NCI-H187 (cell line): ENCODE data around the gene MAP3K7CL.
"Not testable (repeated sequence)": the region's sequence is repeated elsewhere in the genome, so short reads cannot be mapped to it uniquely, and the experiment has no call there.

ENCODE experiments used
- DNase-seq, 2 experiments: peaks; one replicate each; lab custom pipeline; 2025; lab: John Stamatoyannopoulos, UW

MAP3K7CL gene

DNA sequence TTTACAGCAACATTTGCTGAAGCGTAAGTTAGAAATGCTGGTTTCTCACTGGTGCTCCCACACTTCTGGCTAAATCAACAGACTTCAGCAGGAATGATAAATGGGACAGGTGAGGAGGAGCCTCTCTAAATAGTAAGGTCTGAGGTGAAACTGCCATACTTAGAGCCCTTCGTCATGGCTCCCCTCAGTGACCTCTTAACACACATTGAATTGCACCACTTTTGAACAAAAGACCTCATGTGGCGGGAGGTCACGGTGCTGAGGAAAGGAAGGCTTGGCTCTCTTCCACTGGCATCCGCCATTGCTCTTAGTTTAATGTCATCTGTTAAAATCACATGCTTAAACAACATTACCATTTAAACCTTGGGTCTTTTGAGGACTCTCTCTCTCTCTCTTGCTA, 3.4 kb downstream of the MAP3K7CL start:
- no peak for DNase-seq

DNA sequence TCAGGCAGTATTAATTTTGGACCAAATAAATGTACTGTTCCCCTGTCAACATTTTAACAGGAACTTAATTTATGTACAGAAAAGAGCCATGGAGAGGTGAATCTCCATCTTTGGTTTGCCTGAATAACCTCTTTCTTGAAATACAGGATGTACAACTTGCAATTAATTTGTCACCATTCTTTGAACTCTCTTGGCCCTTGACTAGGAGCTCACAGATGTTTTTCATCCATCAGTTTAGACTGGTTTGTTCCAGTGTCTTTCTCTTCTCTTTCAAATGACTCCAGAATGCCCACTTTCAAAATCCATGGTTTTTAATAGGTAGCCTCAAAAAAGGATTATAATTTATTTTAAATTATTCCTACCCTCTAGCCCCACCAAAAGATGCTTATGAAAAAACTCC, 5.0 kb downstream of the MAP3K7CL start:
- DNase-seq = no peak

DNA sequence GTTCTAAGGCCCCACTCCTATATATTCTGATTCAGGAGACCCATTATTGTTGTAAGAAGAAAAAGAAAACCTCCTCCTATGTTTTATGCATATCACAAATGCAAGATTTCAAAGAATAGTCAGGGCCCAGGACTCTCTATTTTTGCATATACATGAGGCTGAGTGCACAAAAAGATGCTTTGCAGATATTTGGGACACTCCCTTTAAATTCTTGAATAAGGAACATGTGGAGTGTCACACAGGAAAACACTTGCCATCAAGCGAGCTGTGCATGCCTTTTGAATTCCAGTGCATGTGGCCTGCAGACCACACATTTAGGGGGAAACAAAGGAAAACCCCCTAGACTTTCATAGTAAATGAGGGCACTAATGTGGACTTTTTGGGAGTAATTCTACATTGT, 5.6 kb downstream of the MAP3K7CL start:
- DNase-seq = no peak

DNA sequence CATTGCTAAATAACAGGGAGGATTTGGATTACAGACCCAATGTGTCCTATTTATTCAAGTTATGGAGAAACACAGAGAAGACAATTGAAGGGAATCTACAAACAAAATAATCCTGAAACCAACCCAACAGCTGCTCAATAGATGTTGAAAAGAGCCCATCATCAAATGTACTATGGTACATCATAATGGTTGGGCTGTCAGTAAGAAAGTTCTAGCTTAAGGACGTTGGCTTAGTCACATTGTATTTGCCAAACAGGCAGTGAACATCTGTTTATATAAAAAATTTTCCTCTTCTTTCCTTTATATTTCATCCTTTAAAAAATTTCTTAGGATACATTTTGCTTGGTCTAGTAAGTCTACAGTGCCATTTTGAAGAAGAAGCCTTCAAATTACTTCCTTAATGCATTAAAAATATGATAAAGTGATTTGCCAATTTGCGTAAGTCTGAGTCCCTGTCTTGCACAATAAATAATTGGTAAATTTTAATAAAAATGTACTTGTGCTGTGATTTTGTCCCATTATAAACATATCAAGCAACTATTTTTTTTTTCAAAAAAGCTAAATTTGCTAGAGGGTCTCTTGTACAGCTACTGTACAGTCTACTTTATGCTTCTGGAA, 14.4 kb downstream of the MAP3K7CL start:
- DNase-seq = no peak

DNA sequence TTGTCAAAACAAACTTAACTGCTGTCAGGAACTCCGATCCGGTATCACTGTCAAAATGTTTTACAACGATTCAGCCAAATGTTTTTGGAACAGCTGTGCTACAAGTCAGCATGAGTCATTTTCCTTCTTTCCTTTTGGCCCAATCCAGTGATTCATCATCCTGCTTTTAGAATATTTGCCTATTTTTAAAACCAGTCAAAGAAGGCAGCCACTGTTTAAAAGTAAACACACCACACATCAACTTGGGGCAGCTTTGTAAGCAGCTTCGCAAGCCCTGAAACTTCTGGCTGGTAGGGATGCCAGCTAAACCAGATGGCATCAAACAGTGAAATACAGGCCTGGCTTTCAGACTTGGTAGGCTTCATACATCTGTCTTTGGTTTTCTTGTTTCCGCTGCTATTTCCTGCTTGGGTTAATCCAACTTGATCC, 14.9 kb downstream of the MAP3K7CL start:
- DNase-seq = no peak

DNA sequence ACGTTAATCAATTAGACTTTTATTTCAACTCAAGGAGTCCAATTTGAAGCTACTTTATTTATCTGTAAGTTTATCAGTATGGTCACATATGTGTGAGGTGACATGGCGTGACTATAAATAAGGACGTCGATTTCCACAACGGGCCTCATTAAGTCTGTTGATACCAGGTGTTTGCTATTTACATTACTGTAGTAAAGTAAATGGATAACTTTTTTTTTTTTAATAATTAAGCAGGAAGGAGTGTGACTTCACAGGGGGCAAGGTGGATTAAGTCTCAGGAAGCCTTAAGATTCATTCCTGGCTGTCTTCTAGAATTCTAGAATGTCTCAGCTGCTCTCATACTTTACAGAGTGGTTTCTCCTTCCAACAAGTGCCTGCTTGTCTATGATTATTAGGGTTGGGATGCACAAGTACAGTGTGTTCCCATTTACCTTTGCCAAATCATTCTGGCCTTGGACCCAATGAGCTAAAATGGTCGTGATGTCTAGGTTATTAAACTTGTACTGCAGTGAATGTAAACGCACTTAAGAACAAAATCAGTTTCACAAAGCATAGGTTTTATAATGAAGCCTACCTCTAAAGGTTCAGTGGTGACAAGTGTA, 15.5 kb downstream of the MAP3K7CL start:
- DNase-seq = no peak

DNA sequence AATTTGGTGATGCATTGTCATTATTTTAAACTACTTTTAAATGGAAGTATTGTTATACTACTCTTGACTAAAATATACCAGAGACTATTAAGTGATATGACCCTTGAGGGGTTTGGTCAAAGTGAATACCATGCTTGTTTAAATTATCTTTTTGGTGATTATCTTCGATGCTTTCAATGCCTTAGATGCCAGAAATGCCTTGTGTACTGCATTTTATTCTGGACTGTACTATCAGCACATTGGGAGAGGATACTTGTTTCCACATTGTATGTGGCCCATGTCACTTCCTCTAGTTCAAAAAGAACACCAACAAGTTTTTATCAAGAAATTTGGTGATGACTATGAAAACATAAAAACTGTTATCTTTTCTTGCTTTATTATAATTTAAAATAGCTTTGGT, 16.3 kb downstream of the MAP3K7CL start:
- DNase-seq = no peak

DNA sequence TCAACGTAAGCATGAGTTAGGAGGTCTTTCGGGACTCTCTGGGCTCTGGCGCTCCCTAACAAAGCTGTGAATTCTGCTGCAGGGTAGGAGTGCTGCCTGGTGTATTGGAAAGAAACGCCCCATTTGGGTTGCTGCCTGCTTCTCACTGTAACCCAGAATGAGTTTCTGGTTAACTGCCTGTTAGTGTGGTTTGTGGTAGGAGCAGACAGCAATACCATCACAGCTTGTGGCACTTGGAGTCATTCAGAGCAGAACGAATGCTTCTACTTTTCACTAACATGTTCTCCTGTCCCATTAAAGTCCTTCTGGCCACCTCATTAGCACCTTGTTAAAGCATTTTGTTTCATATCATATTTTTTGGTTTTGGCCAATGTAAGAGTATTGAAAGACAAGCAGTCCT, 18.1 kb downstream of the MAP3K7CL start:
- DNase-seq = no peak

DNA sequence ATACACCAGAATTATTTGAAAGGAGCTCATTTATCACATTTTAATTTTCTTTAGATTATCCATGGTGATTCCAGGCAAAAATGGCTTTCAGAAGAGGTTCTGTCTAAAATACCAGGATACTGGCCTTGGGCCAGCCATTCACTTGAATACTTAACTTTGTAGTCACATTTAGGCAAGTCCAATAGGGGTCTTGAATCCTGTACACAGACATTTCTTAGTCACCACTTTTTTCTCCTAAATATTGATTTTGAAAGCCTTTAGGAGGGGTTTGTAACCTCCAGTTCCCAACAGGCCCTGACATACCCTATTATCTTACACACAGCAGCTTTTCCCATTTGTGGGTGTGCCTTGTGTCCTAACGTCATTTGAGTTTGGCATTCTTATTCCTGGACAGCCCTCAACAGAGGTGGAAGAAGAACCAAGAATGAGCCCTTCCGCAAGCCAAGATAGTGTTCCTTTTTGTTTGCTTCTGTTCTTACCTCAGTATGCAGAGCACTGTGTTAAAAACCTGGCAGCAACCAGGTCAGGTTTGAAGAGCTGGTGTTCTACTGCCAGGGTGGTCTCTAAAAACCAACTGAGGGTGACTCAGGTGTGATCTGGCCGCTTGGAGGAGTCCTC, 19.5 kb downstream of the MAP3K7CL start:
- no peak for DNase-seq

DNA sequence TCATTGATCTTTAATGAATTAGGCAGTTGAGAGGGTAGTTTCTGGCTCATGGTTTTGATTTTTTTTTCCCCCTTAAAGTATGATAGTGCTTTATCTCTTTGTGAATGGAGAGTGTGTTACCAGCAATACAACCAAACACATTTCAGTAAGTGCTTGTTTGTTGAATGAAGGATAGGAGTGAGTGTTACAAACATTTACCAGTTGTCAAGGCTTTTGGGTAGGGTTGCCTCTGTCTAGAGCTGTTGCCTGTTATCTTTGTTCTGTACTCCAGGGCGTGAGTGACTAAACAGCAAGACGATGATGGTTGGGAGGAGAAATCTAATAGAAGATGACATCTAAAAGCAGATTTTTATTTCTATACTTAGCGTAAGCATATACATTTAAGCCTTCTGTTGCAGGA, 21.5 kb downstream of the MAP3K7CL start:
- DNase-seq = no peak

DNA sequence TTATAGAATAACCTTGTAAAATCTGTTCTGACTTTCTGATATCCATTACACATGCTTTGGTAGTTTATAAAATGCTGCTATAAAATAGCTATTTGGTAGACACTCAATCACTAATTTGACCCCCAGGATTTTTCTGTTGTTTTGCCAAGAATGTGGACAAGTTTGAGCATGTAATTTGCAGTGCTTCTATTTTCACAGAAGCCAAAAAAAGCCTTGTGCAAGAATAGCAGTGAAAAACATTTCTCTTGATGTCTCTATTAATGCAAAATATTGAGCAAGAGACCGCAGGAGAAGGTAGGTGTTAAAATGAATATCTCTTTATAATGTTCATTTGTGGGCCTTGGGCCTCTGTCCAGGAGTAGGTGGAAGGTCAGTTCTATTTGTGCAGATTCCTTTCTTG, 22.5 kb downstream of the MAP3K7CL start:
- no peak for DNase-seq

DNA sequence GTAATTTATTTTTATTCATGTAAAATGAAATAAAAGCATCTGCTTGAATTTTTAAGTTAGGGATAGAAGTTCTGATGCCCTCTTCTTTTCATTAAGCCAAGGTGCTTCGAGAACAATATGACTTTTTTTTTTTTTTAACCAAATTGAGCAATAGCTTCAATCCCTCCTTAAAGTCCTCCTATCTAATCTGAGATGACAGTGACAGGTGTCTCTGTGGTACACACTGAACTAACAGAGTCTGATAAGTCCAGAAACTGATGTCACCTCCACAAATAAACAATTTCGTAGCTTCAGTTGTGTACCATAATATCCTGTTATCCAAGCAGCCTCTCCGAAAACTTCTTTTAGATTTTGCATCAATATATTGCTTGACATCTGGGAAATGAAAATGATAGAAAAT, 23.8 kb downstream of the MAP3K7CL start:
- DNase-seq = no peak

DNA sequence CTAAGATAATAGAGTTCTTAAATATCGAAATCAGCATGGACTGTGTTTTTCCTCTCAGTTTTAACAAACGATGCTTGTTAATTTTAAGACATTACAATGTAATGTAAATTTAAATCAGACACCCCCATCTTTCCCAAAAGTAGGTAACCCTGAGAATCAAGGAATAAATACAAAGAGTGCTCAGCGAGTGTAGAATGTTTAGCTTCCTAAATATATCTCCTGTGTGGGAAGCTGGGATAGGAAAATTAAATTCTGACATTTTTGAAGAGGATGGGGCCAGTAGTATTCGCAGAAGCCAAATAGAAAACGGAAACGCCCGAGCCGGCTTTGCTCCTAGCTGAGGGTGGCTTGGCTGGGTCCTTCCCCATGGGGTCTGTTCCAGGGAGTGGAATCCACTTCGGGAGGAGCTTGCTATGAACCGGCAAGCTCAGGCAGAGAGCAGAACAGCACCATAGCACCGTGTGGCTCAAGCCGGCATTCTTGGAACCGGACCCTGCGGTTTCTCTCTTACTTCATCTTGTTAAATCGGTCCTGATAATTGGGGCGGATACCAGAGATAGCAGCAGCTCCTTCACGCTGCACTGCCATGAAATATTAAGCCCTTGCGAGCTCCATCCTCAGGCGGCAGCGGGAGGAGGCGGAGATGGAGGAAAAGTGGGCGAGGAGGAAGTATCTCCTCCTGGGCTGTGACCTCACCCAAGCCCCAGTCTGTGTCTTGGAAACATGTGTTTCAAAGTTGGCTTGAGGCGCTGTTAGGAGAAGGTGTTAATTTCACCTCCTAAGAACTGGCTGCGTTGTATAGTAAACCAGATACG, 24.9 kb downstream of the MAP3K7CL start:
- no peak for DNase-seq

DNA sequence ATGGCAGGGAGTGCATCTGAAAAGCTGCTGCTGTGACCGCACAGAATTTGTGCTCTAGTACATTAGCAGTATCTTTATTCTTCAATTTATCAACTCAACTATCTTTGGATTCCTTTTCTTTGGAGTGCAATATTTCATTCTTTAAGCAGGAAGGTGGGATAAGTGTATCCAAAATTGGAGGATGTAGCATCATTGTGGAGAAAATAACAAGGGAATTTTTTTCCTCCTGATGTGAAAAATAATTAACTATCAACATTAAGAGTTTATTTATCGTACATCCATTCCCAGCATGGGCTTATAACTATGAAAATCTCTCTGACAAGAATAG, 25.5 kb downstream of the MAP3K7CL start:
- no peak for DNase-seq

DNA sequence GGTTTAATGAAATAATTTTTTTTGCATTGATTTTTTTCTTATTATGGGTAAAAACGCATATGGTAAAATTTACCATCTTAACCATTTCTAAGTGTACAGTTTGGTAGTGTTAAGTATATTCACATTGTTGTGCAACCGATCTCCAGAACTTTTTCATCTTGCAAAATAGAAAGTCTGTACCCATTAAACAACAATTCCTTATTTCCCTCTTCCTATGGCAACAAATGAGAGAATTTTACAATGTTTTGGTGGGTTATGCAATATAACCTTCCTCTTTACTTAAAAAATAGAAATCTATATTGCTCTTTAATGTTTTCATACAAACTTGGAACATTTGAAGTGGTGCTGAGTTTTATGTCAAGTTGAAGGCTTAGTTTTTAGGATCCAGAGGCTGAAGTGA, 26.6 kb downstream of the MAP3K7CL start:
- DNase-seq = no peak

DNA sequence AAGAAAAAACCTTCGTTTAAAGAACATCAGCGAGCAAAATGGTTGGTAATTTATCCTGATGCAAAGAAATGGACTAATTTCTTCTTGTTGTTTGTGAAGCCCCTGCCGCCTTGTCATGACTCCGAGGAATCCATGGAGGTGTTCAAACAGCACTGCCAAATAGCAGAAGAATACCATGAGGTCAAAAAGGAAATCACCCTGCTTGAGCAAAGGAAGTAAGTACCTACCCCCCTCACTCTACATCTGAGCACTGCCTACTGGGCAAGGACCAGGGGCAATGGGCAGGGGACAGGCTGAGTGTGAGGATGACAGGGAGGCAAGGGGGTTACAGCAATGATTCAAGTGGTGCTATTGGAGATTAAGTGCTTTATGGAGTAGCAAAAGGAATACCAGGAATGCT, 29.4 kb downstream of the MAP3K7CL start:
- no peak for DNase-seq

DNA sequence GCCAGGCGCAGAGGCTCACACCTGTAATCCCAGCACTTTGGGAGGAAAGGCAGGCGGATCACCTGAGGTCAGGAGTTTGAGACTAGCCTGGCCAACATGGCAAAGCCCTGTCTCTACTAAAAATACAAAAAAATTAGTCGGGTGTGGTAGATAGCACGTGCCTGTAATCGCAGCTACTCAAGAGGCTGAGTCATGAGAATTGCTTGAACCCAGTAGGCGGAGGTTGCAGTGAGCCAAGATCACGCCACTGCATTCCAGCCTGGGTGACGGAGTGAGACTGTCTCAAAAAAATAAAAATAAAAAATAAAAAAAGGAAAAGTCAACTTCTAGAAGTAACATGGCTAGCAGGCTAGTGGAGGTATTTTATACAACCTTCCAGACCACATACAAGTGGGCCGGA, 32.4 kb downstream of the MAP3K7CL start:
- DNase-seq = not testable (repeated sequence)

DNA sequence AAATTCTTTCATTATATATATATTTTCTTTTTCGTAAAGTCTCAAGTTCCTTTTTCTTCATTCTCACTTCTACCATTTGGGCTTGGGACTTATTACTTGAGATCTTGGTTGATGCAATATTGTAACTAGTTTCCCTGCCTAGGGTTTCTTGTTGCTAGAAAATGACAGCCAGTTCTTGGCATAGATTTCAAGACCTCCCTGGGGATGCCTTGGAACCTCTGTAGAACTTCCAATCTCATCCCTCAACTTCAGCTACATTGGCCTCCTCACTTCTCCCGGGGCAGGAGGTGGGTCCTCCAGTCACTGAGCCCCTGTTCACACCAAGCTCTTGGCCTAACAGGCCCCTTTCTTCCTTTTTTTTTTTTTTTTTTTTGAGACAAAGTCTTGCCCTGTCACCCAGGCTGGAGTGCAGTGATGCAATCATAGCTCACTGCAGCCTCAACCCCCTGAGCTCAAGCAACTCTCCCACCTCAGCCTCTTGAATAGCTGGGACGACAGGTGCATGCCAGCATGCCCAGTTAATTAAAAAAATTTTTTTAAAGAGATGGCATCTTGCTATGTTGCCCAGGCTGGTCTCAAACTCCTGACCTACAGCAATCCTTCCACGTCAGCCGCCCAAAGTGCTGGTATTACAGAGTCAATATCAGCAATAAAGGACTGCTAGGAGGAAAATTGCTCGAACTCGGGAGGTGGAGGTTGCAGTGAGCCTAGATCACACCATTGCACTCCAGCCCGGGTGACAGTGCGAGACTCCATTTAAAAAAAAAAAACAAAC, 33.1 kb downstream of the MAP3K7CL start:
- DNase-seq = no peak

DNA sequence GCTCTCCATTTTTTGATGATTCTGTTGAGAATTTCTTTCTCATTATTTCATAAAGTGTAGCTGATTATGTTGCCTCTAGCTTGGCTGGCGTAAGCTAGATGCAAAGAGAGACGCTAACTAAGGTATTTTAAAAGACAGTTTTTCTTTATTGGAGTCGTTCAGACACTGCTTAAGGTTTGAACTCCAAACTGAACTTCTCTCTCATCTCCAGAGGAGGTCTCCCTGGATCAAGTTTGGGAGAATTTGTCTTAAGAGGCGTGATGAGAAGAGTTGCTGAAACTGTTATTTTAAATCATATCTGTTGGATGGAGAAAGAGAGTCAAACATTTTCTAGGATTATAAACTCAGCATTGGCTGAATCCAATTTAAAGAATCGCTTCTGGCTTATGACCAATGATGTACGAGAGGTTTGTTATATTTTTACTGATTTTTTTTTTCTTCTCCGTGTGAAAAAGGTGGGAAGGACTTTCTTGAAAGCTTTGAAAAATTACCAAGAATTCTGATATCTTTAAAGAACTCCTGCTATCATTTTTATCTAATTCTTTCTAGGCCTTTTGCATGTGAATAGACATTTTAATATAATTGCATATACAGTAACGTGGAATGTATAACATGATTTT, 34.0 kb downstream of the MAP3K7CL start:
- no peak for DNase-seq

DNA sequence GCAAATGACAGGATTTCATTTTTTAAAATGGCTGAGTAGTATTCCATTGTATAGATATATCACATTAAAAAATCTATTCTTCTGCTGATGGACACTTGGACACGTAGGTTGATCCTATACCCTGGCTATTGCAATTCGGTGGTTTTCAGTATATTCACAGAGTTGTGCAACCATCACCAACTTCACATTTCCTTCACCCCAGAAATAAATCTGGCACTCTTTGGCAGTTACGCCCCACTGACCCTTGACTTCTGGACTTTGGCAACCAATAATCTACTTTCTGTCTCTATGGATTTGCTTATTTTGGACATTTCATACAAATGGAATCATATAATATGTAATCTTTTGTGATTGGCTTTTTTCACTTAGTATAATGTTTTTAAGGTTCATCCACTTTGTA, 35.9 kb downstream of the MAP3K7CL start:
- DNase-seq = no peak

DNA sequence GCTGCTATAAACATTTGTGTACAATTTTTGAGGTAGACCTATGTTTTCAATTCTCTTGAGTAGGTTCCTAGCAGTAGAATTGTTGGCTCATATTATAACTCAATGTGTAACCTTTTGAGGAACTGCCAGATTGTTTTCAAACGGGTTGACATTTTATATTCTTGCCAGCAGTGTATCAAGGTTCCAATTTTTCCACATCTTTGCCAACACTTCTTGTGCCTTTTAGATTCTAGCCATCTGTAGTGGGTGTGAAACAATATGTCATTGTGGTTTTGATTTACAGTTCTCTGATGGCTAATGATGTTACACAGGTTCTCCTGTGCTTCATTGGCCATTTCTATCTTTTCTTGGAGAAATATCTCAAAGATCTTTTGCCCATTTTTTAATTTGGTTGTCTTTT, 36.4 kb downstream of the MAP3K7CL start:
- no peak for DNase-seq

DNA sequence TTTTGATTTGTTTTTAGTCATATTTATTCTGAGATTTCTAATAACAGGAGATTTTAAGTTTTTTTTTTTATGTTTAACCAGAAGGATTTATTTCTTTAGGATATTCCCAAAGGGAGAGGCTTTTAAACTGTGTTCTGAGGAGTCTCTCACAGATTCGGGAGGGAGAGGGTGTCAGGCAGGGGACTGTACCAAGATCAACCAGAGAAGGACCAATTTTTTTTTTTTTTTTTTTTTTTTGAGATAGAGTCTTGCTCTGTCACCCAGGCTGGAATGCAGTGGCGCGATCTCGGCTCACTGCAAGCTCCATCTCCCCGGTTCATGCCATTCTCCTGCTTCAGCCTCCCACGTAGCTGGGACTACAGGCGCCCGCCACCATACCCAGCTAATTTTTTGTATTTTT, 37.0 kb downstream of the MAP3K7CL start:
- DNase-seq = not testable (repeated sequence)
